Measurements from ENCODE around the gene FZD10.

DNA sequence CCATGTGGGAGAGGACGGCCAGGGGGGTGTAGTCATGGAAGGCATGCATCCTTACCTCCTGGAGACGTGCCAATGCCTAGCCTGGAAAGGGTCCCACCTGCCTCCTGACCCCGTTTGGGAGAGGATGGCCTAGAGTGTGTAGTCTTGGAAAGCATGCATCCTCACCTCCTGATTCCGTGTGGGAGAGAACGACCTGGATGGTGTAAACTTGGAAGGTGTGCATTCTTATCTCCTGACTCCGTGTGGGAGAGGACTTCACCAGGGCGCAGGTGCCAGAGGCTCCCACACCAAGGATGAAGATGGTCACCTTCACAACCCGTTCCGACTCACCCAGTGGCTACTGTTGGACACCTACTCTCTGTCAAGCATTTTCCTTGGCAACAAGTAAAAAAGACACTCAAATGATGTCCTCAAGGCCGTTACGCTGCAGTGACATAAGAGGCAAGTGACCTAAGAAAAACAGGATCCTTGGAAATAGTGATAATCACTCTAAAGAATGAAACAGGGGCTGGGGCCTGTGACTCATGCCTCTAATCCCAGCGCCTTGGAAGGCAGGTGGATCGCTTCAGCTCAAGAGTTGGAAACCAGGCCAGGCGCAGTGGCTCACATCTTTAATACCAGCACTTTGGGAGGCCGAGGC, 37.5 kb upstream of the FZD10 start:
- TF ChIP-seq, protein P1, sequence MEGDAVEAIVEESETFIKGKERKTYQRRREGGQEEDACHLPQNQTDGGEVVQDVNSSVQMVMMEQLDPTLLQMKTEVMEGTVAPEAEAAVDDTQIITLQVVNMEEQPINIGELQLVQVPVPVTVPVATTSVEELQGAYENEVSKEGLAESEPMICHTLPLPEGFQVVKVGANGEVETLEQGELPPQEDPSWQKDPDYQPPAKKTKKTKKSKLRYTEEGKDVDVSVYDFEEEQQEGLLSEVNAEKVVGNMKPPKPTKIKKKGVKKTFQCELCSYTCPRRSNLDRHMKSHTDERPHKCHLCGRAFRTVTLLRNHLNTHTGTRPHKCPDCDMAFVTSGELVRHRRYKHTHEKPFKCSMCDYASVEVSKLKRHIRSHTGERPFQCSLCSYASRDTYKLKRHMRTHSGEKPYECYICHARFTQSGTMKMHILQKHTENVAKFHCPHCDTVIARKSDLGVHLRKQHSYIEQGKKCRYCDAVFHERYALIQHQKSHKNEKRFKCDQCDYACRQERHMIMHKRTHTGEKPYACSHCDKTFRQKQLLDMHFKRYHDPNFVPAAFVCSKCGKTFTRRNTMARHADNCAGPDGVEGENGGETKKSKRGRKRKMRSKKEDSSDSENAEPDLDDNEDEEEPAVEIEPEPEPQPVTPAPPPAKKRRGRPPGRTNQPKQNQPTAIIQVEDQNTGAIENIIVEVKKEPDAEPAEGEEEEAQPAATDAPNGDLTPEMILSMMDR (IDR thresholded peaks at IDR 0.05; ENCODE audit: poor library complexity), result no peak
- TF ChIP-seq EZH2phosphoT487 (IDR thresholded peaks at IDR 0.05; ENCODE audit: low read depth, severe bottlenecking, unreplicated experiment), result no peak
- no peak for TF ChIP-seq EZH2 (IDR thresholded peaks at IDR 0.05; ENCODE audit: borderline replicate concordance)
